22Rv1 (cell line): ENCODE measurements around the gene NASP.

ENCODE experiments used
- H3K27ac ChIP-seq: fragments of 450-650 bp; 2 replicates; pipeline ENCODE4 v1.5.1; 2017
- ZFX ChIP-seq: fragments of 450-650 bp; IDR thresholded peaks from 2 replicates; pipeline ENCODE4 v1.6.1; 2017; ENCODE audit warnings: antibody characterized with exemption, borderline replicate concordance
- TF ChIP-seq, protein P1 (sequence below): fragments of 450-650 bp; IDR thresholded peaks from 2 replicates; pipeline ENCODE4 v1.5.1; 2017; ENCODE audit warnings: mild to moderate bottlenecking

NASP gene

DNA sequence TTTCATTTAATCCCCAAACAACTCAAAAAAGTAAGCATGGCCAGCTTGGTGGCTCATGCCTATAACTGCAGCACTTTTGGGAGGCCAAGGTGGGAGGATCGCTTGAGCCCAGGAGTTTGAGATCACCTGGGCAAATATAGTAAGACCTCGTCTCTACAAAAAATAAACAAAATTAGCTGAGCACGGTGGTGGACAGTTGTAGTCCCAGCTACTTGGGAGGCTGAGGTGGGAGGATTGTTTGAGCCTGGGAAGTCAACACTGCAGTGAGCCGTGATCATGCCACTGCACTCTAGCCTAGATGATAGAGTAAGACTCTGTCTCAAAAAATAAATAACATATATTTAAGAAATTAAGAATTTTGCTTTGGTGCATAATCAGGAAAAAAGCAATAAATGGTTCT is 39.3 kb upstream of the NASP start:
- TF ChIP-seq, protein P1, sequence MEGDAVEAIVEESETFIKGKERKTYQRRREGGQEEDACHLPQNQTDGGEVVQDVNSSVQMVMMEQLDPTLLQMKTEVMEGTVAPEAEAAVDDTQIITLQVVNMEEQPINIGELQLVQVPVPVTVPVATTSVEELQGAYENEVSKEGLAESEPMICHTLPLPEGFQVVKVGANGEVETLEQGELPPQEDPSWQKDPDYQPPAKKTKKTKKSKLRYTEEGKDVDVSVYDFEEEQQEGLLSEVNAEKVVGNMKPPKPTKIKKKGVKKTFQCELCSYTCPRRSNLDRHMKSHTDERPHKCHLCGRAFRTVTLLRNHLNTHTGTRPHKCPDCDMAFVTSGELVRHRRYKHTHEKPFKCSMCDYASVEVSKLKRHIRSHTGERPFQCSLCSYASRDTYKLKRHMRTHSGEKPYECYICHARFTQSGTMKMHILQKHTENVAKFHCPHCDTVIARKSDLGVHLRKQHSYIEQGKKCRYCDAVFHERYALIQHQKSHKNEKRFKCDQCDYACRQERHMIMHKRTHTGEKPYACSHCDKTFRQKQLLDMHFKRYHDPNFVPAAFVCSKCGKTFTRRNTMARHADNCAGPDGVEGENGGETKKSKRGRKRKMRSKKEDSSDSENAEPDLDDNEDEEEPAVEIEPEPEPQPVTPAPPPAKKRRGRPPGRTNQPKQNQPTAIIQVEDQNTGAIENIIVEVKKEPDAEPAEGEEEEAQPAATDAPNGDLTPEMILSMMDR, result no peak
- no peak for TF ChIP-seq ZFX
- no peak overlapping the region for H3K27ac ChIP-seq

DNA sequence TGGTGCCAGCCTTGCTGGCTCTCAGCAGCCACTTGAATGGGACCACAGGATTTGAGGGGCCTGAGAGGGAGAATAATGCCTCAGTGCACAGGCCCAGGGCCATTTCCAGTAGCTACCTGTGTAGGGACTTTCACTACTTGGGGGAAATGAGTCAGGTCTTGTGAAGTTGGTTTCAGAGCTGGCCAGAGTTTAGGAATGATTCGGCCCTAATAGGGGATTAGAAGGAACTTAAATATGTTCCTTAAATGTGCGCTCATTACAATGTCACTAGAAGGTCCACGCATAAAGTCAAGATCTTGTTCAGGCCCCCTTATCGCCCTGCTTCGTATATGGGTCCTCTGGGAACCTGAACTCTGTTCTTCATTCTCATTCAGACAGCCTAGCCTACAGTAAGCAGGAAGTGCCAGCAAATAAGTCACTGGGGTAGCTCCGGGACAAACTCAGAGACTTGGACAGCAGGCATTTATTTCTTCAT is 38.8 kb upstream of the NASP start:
- H3K27ac ChIP-seq, result no peak overlapping the region
- no peak for TF ChIP-seq ZFX
- TF ChIP-seq, protein P1, result no peak

DNA sequence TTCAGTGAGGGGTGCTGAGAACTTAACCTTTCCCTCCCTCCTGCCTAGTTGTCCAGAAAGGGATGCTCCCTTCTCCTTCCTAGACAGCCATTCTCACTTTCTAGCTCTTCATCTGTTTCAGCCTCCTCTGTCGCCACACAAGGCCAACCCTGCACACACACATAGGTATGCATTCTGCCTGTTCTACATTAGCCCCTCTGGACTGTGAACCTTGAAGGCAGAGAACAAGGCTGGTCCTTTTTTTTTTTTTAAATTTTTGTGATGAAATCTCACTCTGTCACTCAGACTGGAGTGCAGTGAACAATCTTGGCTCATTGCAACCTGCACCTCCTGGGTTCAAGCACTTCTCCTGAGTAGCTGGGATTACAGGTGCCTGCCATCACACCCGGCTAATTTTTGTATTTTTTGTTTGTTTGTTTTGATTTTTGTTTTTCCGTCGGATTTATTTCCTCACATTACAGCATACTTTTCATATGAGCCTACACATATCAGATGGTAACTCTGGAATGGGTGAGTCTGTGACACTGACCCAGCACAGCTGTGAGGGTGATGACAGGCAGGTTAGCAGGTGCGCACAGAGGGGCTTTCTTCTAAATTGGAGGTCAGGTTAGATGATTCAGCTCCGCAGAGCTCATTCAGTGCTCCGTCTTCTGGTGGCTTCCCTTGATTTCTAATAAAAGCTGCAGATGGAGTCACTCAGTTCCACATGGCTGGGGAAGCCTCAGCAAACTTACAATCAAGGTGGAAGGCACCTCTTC is 38.1 kb upstream of the NASP start:
- TF ChIP-seq, protein P1, result no peak
- no peak for TF ChIP-seq ZFX
- no peak overlapping the region for H3K27ac ChIP-seq

DNA sequence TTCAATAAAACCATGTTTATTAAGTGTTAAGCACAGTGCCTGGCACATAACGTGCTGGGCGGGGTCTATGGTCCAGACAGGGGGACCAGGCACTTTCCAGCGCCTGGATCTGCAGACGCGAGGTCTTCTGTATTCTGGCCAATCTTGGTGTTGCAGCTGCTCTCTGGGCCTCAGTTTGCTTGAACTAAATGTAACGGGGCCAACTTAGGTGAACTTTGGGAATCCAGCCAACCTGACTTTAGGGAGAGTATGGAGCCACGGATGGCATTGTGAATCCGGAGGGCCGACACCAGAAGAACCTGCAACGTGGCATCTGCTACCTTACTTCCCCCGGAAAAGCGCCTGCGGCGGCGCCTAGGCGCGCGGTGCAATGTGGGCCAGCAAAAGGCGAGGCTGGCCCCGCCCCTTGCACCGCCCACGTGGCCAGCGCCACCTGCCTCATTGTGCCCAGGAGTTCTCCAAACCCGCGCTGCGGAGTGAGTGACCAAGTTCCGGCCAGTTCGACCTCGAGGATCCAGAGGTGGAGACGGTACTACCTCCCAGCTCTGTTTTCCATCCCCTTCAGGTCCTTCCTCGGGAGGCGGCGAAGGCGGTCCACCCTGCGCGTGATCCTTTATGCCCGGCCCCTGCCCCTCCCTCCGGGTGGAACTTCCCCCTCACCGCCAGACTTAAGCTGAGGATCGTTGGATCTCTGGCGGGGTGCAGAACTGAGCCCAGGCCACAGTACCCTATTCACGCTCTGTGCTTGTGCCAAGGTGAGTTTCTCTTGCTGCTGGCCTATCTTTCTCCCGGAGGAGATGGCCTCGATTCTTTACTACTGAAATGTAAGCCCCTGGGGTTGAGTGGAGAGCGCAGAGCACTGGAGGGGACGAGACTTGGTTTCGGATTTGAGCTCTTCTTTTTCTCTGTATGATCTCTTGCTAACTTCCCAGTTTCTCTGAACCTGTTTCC is 33.2 kb upstream of the NASP start, which contains the start of gene AKR1A1:
Gene AKR1A1 (plus strand): TSS at position 426 of the 951 bp plus-strand sequence. CDS start 10,969 bp downstream, outside the sequence.
- TF ChIP-seq ZFX, result no peak
- TF ChIP-seq, protein P1, result peak; percentile 9; the same call in 1 of the 2 replicates
- peak within 1 kb of the TSS; percentile 98 for H3K27ac ChIP-seq

DNA sequence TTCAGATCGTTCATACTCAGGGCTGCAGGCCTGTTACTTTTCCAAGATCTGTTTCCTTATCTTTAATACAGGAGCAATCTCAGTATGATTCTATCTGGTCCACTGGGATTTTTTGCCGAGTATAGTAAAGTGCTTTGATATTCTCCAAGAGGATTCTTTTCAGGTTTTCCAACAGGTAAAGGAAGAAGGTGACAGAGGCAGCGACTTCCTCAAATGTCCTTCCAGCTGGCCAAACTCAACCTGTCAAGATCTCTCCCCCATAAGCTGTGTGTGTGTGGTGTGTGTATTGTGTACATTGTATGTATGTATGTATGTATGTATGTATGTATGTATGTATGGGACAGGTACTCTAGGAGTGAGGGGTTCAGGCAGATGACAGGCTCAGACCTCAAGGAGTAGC is 32.2 kb upstream of the NASP start:
- TF ChIP-seq, protein P1, result no peak
- no peak for TF ChIP-seq ZFX
- H3K27ac ChIP-seq, result peak overlapping the region; percentile 98

DNA sequence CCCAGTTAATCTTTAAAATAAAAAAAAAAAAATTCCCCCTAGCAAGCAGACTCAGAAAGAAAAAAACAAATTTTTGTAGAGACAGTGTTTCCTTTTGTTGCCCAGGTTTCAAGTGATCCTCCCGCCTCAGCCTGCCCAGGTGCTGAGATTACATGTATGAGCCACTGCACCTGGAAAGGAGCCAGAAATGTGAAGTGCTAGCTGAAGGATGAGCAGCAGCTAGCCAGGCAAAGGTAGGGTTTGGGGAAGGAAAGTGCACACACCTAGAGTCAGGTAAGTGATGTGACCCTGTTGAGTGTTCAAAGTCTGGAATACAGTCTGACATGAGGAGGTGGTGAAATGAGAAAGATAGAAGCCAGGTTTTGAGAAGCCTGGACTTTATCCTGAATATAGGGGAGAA is 31.5 kb upstream of the NASP start:
- H3K27ac ChIP-seq, result 0 out of 2 replicates have a peak overlapping the region, but pooled peaks have one; percentile 98
- TF ChIP-seq, protein P1, result no peak
- TF ChIP-seq ZFX, result no peak
